HG03175 (cell line): ENCODE data around the gene LRRC36.

ENCODE experiments used
- ATAC-seq: cut with Tn5 transposase; IDR thresholded peaks from one replicate; pipeline ENCODE4 v1.9.1; 2021; ENCODE audit warnings: mild to moderate bottlenecking, moderate library complexity; ENCODE audit not compliant: unreplicated experiment

The LRRC36 gene

DNA sequence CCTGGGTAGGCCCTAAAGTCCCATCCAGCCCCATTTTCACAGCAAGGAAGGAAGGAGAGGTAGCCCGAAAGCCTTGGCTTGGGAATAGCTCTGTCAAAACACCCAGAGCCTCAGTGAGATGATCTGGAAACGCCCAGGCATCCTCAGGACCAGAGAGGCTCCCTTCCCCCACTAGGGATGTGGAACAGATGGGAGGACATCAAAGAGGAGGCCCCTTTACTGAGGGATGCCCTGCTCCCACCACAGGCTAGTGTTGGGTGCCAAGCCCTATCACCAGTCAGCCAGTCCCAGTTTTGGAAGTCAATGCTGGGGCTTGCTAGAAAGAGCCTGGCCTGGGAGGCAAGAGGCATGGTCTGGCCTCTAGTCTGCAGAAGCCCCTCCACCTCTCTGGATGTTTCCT, 62.0 kb downstream of the LRRC36 start:
- ATAC-seq: no peak

DNA sequence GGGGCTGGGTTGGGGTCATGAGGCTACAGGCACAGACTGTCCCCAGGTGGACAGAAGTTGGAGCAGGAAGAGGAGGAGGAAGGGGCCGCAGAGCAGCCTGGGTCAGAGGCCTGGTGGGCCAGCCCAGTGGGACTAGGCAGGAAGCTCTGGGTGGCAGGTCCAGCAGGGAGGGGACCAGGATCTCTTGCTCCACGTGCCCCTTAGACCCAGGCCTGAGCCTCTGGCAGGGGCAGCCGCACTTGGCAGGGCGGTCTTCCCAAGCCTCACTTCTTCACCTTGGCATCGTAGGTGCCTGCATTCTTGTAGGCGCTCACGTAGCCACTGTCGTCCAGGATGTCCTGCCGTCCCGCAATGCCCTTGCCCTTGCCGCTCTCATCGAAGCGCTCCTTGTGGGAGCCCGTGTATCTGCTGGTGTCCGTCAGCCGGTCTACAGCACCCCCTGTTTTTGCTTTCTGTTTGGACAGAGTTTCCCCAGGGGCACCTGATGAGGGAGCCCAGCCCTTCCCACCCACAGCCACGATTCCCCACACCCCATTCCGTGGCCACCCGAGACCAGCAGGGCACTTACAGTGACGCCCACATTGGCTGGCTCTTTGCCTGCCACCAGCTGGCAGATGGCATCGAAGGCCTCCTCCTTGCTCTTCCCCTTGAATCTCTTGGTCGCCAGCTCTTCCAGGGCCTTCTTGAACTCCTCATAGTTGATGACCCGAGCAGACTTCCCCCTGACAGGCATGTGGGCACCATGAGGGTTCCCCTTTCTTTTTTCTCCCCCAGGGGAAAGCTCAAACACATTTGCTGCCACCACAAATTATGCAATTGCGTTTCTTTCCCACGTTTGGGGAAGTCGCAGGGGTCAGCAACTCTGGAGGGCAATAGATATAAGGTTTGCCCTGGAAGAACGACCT, 63.5 kb downstream of the LRRC36 start:
- ATAC-seq: no peak

DNA sequence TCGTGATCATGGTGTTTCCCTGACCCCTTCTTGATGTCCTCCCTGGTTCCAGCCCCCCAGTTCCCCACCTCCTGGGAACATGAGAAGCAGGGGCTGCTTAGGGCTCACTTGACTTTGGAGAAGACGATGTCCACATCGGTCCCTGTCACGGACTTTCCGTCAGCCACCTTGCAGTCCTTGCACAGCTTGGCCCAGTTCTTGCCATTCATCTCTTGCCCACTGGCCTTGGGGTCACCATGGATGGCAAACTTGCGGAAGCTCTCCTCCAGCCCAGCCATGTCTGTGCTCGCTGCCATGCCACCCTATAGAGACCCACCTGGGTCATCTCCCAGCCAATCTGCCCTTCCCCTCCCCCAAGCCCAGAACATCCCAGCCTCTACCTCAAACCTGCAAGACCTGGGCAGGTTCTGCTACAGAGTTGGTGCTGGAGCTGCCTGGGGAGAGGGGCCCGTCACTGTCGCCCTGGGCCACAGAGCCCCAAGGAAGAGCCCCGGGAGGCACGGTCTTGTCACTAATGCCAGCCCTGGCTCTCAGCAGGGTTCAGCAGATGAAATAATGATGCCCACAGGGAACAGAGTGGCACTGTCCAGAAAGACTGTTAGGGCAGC, 64.3 kb downstream of the LRRC36 start:
- ATAC-seq: no peak

DNA sequence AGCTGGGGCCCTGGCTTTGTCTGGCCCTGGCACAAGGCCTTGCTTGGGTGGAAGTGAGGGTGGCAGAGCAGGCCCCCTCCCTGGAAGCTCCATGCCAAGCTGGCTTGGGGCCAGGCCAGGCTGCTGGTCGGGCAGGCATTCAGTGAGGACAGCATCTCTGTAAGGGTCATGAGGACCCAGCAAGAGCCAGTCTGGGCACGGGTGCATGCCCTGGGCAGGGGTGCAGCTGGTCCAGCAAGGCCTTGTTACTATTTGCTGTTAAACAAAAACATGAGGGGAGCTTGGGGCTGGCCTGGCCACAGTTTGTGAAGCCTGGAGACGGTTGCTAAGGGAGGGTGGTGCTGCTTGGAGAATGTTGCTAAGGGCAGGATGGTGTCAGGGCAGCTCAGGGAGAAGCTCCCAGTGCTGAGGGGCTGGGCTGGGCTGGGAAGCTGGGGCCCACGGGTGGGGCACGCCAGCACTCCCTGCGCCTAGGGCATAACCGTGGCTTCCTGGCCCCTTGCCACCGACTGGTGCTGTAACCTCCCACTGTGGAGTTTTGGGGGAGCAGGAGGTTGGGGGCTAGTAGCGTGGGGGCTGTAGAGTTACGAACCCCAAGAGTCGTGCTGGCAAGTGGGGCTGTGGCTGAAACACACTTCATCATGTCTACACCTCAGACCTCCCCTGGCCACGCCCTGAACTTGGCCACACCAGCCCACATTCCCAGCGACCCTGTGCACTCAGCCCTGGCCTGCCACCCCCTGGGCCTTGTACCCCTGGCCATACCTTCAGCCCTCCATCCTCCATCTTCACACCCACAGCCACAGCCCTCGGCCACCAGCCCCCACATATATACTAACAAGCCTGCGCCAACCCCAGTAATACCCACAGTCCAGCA, 65.0 kb downstream of the LRRC36 start:
- ATAC-seq: no peak

DNA sequence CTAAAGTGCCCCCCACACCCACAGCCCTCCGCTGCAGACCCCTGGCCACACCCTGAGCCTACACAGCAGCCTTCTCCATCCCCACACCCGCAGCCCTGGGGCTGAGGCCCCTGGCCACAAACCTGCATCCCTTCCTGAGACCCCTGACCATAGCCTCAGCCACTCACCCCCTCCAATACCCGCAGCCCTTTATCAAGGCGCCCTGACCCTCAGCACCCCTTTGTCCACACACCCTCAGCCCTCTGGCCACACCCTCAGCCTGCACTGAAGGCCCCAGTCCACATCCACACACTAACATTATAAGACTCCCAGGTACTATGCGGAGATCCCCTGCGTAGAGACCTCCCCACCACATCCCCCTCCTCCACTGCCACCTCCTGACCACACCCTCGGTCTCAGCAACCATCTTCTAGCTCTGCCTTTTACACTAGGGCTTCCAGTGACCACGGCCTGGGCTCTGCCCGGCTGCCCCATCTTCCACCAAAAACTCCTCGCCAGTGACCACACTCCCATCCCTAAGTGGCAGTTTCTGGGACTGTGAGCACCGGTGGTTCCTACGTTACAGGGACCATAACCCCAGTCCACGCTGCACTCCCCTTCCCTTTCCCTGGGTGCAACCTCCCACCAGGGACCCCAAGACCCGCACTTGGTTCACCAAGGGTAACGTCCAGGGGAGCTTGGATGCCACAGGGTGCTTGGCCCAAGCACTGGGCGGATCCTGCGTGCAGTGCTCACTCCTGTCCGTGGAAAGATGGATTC, 65.9 kb downstream of the LRRC36 start:
- no peak for ATAC-seq

DNA sequence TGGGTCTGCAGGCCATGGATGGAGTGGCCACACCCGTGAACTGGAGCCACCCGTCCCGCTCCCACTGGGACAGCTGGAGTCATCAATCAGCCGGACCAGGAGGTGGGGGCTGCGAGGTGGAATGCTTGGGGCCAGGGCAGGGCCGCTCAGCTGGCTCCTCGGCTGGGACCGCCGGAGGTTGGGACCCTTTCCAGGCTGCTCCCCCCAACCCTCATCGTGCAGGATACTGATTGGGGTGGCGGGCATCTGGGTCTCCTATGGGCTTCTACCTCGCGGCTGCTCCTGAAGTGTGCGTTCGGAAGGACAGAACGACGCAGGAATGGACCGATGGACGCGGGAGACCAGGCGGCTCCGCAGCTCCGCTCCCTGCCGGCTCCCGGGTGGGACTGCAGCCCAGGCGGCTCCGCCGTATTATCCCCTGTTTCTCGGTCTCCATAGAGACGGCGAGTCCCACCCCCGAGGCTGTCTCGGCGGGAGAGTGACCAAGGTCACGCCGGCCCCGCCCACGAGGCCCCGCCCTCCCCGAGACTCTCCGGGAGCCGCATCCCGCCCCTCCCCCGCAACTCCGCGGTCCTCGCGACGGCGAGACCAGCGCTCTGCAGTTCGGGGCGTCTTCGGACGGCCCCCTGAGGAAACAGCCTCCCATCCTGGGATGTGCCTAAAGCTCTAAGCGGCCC, 66.6 kb downstream of the LRRC36 start, which contains the start of gene TPPP3:
TPPP3 (minus strand) TSS at position 388 of the 677 bp plus-strand sequence. CDS start 2,387 bp downstream, outside the sequence.
- no peak for ATAC-seq

DNA sequence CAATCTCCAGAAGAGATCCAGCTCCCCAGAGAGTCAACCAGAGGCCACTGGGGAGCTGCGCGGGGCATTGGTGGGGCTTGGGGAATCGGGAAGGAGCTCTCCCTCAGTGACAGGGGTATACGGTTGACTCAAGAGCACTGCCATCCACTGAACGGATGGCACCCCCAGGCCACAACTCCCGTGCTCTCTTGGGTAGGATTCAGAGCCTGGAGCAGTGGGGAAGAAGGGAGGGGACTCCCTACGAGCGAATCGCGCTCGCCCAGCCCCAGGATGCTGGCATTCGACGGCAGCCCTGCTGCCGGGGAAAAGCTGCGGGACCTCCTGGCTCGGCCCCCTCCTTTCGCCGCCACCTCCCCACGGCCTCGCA, 67.2 kb downstream of the LRRC36 start:
- no peak for ATAC-seq

DNA sequence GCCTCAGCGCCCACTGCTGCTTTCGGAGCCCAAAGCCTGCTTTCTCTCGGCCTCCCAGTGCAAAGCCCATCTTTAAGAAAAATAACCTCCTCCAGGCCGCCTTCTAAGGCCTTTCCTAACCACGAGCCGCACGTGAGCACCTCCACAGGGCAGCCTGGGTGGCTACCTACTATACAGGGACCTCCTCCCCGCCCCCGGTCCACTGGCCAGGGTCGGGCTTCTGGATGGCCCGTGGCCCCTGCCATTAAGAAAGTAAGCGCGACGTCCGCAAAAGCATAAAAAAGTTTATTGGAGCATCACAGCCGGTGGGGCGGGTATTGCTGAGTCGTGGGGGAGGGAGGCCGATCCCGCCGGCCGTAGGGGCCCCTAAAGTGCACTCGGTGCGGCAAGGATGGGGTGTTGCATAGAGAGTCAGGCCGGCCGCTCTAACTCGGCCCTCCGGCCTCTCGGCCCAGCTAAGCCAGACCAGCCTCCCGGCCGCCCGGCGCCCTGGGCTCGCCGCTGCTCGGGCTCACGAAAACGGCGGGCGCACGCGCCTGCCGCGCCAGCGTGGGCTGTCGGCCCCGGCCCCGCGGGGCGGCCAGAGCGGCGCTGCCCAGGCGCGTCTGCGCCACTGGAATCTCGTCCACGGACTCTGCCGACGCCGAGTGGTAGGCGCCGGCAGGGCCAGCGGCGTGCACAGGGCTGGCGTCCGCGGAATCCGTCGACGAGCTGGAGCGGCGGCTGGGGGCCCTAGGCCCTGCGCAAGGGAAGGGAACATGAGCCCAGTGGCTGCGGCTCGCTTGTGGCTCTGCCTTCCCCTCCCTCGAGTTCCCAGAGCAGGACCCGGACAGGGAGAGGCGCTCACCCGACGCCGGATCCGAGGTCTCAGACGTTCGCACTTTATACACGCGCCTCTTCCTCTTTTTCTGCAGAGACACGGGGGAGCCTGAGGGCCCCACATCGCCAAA, 67.8 kb downstream of the LRRC36 start:
- no peak for ATAC-seq

DNA sequence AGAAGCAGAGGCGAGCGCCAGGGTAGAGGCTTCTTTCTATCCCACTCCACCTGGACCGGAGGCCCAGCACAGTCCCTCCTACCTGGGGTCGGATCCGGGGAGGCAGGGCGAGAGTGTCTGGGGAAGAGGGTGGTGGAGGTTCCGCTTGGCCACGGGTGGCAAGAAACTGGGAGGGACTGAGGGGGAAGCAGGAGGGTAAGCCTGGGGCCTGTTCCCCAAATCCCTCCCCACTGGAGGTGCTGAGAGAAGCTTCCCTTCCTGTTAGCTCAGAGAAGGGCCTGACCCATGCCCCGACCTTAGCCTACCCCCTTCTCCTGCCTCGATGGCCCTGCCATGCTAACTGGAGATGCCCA, 68.5 kb downstream of the LRRC36 start:
- no peak for ATAC-seq

DNA sequence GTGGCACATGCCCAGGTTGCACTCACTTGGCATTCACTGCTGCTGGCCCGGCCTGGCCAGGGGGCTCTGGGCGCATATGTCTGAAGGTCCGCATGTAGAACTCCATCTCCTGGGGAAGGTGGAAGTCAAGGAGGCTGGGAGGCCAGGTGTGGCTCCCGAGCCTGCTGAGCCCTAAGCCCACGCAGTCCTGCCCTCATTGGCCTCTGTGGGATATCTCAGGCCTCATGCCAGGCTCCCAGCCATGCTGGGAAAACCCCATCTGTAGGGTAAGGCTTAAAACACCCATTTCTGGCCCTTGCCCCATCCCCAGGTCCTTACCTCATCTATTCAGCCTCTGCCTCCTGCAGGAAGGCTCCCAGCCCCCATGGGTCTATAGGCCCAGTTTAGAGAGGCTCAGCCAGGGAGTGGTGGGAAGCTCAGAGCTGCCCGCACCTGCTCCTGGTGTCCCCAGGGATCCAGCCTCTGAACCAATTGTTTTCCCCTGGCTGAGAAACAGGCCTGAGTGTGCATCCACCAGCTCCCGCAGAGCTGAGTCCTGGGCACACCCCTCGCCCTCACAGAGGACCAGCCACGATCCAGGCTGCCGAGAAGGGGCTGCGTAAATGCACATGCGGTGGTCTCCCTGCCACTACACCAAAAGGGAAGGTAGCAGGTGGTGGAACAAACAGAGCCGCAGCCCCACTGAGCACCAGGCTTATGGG, 69.0 kb downstream of the LRRC36 start:
- ATAC-seq: no peak

DNA sequence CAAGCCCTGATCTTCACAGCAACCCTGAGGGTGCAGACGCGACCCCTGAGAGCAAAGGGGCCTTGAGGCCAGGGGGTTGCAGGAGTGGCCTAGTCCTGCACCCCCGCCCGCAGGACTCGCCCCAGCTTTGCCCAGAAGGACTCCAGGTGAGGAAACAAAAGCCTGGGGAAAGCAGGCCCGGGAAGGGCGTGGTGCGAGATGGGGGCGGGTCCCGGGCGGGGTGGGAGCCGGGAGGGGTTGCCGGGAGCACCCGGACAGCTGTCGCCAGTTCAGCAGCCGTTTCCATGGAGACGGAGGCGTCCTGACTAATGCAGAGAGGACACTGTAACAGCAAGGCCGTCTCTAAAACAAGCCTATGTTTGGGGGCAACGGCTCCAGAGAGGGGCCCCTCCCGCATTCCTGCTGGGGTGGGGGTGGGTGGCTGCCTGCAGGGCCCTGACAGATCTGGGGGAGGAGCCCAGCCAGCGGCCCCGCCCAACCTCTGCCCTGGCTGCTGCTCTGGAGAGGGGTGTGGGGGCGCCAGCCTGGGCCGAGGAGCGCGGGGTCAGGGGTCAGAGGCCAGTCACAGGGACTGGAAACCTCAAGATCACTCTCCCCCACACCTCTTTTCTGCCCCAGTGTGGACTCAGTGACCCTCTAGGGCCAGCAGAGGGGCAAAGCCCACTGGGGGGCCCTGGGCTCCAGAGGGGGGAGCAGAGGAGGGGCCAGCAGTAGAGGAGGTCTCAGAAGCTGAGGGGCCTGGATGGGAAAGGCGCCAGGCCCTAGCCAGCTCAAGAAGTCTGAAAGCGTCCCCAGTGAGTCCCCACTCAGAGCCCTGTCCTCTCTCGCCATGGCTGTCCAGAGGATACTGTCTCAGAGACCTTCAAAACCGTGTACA, 69.8 kb downstream of the LRRC36 start:
- no peak for ATAC-seq

DNA sequence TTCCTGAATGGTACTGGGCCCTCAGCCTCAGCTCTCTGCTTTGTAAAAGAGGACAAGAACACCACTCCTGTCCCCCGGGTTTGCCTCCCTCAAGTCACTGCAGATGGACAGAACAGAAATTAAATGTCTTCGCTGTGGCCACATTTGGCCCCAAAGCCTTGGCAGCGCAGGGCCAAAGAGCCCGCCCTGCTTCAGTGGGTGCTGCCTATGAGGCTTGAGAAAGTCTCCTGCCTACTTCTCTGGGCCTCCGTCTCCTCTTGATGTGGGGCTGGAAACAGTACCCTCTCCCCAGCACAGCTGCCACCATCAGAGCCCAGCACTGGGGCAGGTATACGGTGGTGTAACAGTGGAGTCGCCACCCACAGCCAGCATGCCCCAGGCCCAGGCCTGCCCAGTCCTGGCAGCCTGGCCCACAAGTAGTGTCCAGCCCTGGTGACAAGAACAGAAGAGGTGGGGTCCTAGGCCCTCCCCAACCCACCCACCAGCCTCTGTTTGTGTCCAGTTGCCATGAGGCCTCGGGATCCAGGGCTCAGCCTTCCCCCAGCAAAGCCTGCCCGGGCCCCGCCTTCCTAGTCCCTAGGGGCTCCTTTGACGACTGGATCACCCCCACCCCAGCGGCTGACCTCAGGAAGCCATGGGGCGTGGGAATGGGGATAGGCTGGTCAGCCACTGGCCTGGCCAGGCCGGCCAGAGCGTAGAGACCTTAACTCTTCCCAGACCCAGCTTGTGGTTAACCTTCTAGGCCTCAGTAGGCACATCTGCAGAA, 70.6 kb downstream of the LRRC36 start:
- ATAC-seq: no peak

DNA sequence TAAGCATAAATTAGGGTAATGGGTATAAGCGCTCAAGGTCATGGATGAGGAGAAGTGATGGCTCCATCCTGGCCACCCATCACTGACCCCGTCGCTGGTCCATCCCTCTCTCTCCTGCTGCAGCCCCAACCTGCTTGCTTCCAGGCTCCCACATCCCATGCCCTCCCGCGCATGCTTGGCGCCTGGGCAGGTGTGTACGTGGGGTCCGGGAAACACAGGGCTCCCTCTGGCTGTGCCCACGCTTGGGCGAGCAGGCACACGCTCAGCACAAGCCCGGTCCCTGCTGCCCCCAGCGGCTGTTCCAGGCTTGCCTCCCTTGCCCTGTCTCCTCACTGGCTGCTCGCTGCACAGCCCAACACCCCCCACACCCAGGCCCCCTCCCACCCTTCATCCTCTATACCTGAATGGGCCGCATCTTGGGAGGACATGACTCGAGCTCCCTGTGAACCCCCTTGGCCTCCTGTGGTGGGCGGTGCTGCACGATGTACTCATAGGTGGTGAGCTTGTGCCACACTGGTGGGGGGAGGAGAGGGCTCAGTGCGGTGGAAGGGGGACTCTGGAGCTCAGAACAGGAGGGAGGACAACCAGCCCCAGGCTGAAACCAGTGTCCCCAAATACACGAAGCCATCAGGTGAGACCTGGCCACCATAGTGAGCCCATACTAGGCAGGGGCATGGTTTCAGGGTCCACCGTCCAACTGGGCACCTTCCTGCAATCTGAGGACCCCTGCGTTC, 71.4 kb downstream of the LRRC36 start:
- ATAC-seq: no peak

DNA sequence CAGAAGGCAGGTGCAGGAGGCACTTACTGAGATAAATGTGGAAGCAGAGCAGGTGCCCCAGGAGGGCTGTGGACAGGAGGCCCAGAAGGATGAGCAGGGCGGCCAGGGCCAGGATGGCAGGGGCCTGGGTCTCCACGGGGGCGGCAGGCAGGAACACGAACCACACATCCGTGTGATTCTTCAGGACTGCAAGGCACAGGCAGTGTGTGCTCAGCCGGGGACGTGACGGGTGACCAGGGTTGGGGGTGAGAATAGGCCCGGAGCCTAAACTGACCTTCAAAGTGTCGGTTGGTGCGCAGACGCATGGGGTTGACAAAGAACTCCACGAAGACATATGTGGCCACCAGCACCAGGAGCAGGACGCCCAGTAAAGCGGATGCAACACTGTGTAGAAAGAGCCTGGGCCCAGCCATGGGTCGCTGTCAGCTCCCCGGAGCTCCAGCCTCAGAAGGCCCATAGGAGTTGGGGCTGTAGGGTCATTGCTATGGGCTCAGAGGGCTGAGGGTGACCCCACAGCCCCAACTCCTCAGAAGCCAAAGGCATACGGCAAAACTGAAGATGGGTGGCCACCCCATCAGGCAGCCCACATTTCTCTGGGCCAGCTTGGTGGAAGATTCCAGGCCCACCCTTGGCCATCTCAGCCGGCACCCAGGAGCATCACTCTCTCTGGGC, 72.1 kb downstream of the LRRC36 start:
- ATAC-seq: no peak

DNA sequence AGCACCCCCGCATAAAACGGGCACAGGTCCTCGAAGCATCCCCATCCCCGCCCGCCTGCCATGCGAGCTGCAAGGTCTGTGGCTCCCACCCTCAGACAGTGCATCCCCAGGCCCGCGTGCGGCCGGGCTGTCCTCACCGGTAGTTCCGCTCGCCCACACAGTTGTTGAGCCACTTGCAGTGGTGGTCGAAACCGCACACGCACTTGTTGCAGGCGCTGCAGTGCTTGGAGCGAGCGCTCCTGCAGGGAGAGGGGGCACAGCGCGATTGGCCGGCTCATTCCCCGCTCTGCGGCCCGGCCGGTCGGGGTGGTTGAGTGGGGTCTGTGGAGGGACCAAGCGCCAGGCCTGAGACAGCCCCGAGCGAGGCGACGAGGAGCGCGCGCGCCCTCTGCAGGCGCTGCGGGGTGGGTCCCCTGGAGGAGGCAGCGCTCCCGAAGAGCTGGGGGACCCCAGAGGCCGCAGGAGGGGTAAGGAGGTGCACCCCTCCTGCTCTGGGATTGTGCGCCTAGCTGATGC, 72.7 kb downstream of the LRRC36 start:
- ATAC-seq: no peak
